GM23248 (cell line): ENCODE measurements around the gene ANKLE2. TPM values are rescaled to one million over a fixed set of nuclear protein-coding genes. Genes with fewer than 3 reads are reported as not detected.

Source experiments
- DNase-seq: peaks from one replicate; pipeline ENCODE4 v3.0.0-alpha.2; 2015
- H2AFZ ChIP-seq: fragments of 200-600 bp; sonication (generic); 2 replicates; pipeline ENCODE4 v1.6.1; 2016; ENCODE audit warnings: antibody characterized with exemption
- H3F3A ChIP-seq: fragments of 200-600 bp; sonication (generic); 2 replicates; pipeline ENCODE4 v1.6.1; 2016; ENCODE audit warnings: mild to moderate bottlenecking, antibody characterized with exemption, mixed run types; ENCODE audit not compliant: insufficient read depth
- H3K27ac ChIP-seq: fragments of 200-600 bp; sonication (generic); 2 replicates; pipeline ENCODE4 v1.5.1; 2016; ENCODE audit warnings: mild to moderate bottlenecking
- H3K27me3 ChIP-seq: fragments of 200-600 bp; sonication (generic); replicated peaks from 2 replicates; pipeline ENCODE4 v1.6.1; 2016; ENCODE audit warnings: mild to moderate bottlenecking; ENCODE audit not compliant: insufficient read depth
- H3K36me3 ChIP-seq: fragments of 200-600 bp; sonication (generic); 2 replicates; pipeline ENCODE4 v1.6.1; 2016; ENCODE audit warnings: low read depth, mild to moderate bottlenecking
- H3K4me1 ChIP-seq: fragments of 200-600 bp; sonication (generic); 2 replicates; pipeline ENCODE4 v1.6.1; 2016; ENCODE audit warnings: mild to moderate bottlenecking; ENCODE audit not compliant: insufficient read depth
- H3K4me2 ChIP-seq: fragments of 200-600 bp; sonication (generic); one replicate; pipeline ENCODE4 v1.6.1; 2016; ENCODE audit warnings: mild to moderate bottlenecking; ENCODE audit not compliant: unreplicated experiment
- H3K4me3 ChIP-seq: fragments of 200-600 bp; sonication (generic); 2 replicates; pipeline ENCODE4 v1.5.1; 2016; ENCODE audit warnings: mild to moderate bottlenecking
- H3K79me2 ChIP-seq: fragments of 200-600 bp; sonication (generic); 2 replicates; pipeline ENCODE4 v1.6.1; 2016; ENCODE audit warnings: mild to moderate bottlenecking; ENCODE audit not compliant: insufficient read depth
- H3K9ac ChIP-seq: fragments of 200-600 bp; sonication (generic); 2 replicates; pipeline ENCODE4 v1.6.1; 2016; ENCODE audit warnings: mild to moderate bottlenecking
- H3K9me2 ChIP-seq: fragments of 200-600 bp; sonication (generic); 2 replicates; pipeline ENCODE4 v1.6.1; 2016; ENCODE audit warnings: mixed run types, mild to moderate bottlenecking, moderate library complexity; ENCODE audit not compliant: insufficient read depth
- H3K9me3 ChIP-seq: fragments of 200-600 bp; sonication (generic); one replicate; pipeline ENCODE4 v1.6.1; 2017; ENCODE audit warnings: low read depth
- H4K20me1 ChIP-seq: fragments of 200-600 bp; sonication (generic); 2 replicates; pipeline ENCODE4 v1.6.0; 2016; ENCODE audit not compliant: insufficient read depth
- EZH2 ChIP-seq: fragments of 200-600 bp; sonication (generic); IDR thresholded peaks from 2 replicates; pipeline ENCODE4 v1.6.1; 2018; ENCODE audit warnings: antibody characterized with exemption, mild to moderate bottlenecking; ENCODE audit not compliant: insufficient read depth, poor library complexity, severe bottlenecking
- EZH2phosphoT487 ChIP-seq: fragments of 200-600 bp; sonication (generic); IDR thresholded peaks from 2 replicates; pipeline ENCODE4 v1.6.1; 2018; ENCODE audit warnings: antibody characterized with exemption, moderate library complexity, mild to moderate bottlenecking, low read depth; ENCODE audit not compliant: insufficient read depth
- WGBS, 2 experiments: methylation state at CpG; one replicate each; pipeline ENCODE4 v1.1.6; 2015 to 2017; ENCODE audit warnings: low lambda C conversion rate in 2 of 2, low coverage in 1 of 2; ENCODE audit errors: missing lambda C conversion rate in 2 of 2; 5-methylcytosine and 5-hydroxymethylcytosine counted together
- in situ Hi-C: fragments of 300-500 bp; cut with MboI; formaldehyde crosslinking; loops from 2 replicates; pipeline ENCODE4 v1.15.0; 2020
- polyA plus RNA-seq: library from polyadenylated mRNA; unstranded; fragments of >200 nt; fragmentation: Nextera tagmentation; extraction: Ambion mirVana; gene quantifications from 2 replicates; pipeline ENCODE4 v1.2.1, GENCODE V29; 2016
- total RNA-seq: library from RNA; depleted of rRNA; stranded (reverse); fragments of >200 nt; shearing (Covaris generic); gene quantifications from 2 replicates; pipeline ENCODE4 v1.2.3, GENCODE V29; 2014

The ANKLE2 gene
- total and polyA plus RNA-seq, 2 experiments from 2014 or later, result 49.4 to 69.6 TPM

- Histone ChIP-seq H3K36me3 (peaks cover 21% of the 10 kb centered on the region; the same call in 1 of the 2 replicates), H3F3A (peaks cover 53% of the 10 kb centered on the region), H3K9me3 (no peaks in the 10 kb centered on the region), H3K27ac (peak overlapping the region; percentile 58), H3K79me2 (peaks cover 28% of the 10 kb centered on the region), H3K9me2 (no peaks in the 10 kb centered on the region), H3K4me2 (peak overlapping the region; percentile 14), H3K4me3 (no peak overlapping the region), H4K20me1 (no peaks in the 10 kb centered on the region), H3K9ac (peak overlapping the region; percentile 15; the same call in 1 of the 2 replicates), H3K27me3 (no peaks in the 10 kb centered on the region), H2AFZ (no peak overlapping the region), H3K4me1 (peaks cover 25% of the 10 kb centered on the region)
- in situ Hi-C loops, result no loop called here
- 35 to 42% methylated on average over 26 to 27 of the region's 27 CpGs for WGBS, 2 experiments
- TF ChIP-seq EZH2 (no peak), EZH2phosphoT487 (no peak)
- peak; percentile 37 for DNase-seq
Measured at GRCh38 chr12:132766380-132767085, 4.9 kb upstream of the ANKLE2 start.

- no peak overlapping the region for H3K4me2 ChIP-seq
- no peak overlapping the region for H3K4me3 ChIP-seq
- 88 to 89% methylated on average over 11 of the region's 11 CpGs for WGBS, 2 experiments
- no peak for DNase-seq
- H3K9me2 ChIP-seq, result no peaks in the 10 kb centered on the region
- H3K4me1 ChIP-seq, result peaks cover 25% of the 10 kb centered on the region
- no peaks in the 10 kb centered on the region for H3K27me3 ChIP-seq
- no peak overlapping the region for H2AFZ ChIP-seq
- H3F3A ChIP-seq, result peaks cover 50% of the 10 kb centered on the region
- H3K27ac ChIP-seq, result no peak overlapping the region
- H3K9ac ChIP-seq, result no peak overlapping the region
- H4K20me1 ChIP-seq, result 0 out of 2 replicates have a peak, but pooled peaks cover under 1% of the 10 kb centered on the region
- no peaks in the 10 kb centered on the region for H3K9me3 ChIP-seq
- in situ Hi-C loops, result no loop called here
- peaks cover 34% of the 10 kb centered on the region for H3K79me2 ChIP-seq
- TF ChIP-seq EZH2phosphoT487, result no peak
- no peak for TF ChIP-seq EZH2
- H3K36me3 ChIP-seq, result peaks cover 11% of the 10 kb centered on the region; the same call in 1 of the 2 replicates
Measured at GRCh38 chr12:132765361-132765760, 3.7 kb upstream of the ANKLE2 start.

GRCh38 chr12:132764231-132764630 is 2.6 kb upstream of the ANKLE2 start:
- Histone ChIP-seq H3K36me3 (peaks cover 4% of the 10 kb centered on the region; the same call in 1 of the 2 replicates), H3K4me2 (no peak overlapping the region), H3K4me3 (no peak overlapping the region), H3K9ac (no peak overlapping the region), H3F3A (peaks cover 49% of the 10 kb centered on the region), H4K20me1 (0 out of 2 replicates have a peak, but pooled peaks cover 4% of the 10 kb centered on the region), H3K27ac (no peak overlapping the region), H3K27me3 (no peaks in the 10 kb centered on the region), H3K4me1 (peaks cover 30% of the 10 kb centered on the region), H2AFZ (no peak overlapping the region), H3K9me2 (no peaks in the 10 kb centered on the region), H3K9me3 (no peaks in the 10 kb centered on the region), H3K79me2 (peaks cover 46% of the 10 kb centered on the region)
- TF ChIP-seq EZH2phosphoT487 (no peak), EZH2 (no peak)
- DNase-seq, result no peak
- in situ Hi-C loops, result no loop called here
- WGBS, 2 experiments, result 95 to 96% methylated on average over 20 of the region's 20 CpGs

GRCh38 chr12:132761921-132762583 is 420 bp upstream of the ANKLE2 start:
- peaks cover 63% of the 10 kb centered on the region for H3K79me2 ChIP-seq
- H3K4me1 ChIP-seq, result peaks cover 14% of the 10 kb centered on the region
- peak overlapping the region; percentile 95 for H3K27ac ChIP-seq
- H3K9ac ChIP-seq, result peak overlapping the region; percentile 91
- peak overlapping the region; percentile 85 for H2AFZ ChIP-seq
- peak; percentile 98 for DNase-seq
- H3F3A ChIP-seq, result peaks cover 38% of the 10 kb centered on the region
- H3K4me3 ChIP-seq, result peak overlapping the region; percentile 84
- H3K36me3 ChIP-seq, result no peaks in the 10 kb centered on the region
- no peaks in the 10 kb centered on the region for H3K9me3 ChIP-seq
- TF ChIP-seq EZH2, result no peak
- TF ChIP-seq EZH2phosphoT487, result no peak
- 1 to 2% methylated on average over 48 to 55 of the region's 89 CpGs for WGBS, 2 experiments
- H3K9me2 ChIP-seq, result no peaks in the 10 kb centered on the region
- H3K4me2 ChIP-seq, result peak overlapping the region; percentile 89
- no peaks in the 10 kb centered on the region for H3K27me3 ChIP-seq
- H4K20me1 ChIP-seq, result 0 out of 2 replicates have a peak, but pooled peaks cover 11% of the 10 kb centered on the region
- in situ Hi-C loops, result no loop called here
